HG02840 (cell line): ENCODE results near the gene C11orf91.

Experiments used
- ATAC-seq: cut with Tn5 transposase; IDR thresholded peaks from one replicate; pipeline ENCODE4 v1.9.1; 2021; ENCODE audit warnings: mild to moderate bottlenecking, moderate library complexity, moderate number of reproducible peaks; ENCODE audit not compliant: unreplicated experiment, low FRiP score

C11orf91 gene

DNA sequence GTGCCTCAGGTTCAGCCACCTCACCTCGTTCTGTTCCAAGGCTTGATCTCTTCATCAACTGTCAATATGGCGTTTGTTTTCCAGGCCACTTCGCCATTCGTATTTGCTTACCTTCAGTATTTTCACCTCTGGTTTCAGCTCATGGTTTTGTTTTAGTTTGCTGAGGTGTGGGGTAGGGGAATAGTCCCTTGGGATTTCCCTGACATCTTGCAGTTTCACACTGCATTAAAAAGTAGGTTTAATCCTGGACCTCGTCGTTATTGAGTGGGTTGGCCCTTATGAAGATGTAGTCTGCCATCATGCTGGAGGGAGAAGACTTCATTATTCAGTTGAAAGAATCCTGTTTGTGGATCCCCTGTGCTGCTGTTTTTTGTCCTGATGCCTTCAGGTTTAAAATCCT, 46.0 kb downstream of the C11orf91 start:
- no peak for ATAC-seq

DNA sequence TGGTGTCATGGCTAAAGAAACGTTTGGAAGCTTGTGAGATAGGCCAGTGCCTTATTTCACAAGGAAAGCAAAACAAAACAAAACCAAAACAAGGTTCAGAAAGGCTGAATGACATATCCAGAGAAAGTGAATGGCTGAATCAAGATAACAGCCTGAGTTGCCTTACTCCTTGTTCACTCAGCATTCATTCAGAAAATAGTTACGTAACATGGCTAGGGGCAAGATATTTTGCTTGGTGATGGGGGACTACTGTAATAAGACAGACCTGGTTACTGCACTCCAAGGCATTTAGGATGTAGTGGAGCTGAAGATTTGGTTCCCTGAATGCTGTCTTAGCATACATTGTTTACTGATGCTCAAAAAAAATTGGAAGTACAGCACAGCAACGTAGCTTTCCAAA, 47.7 kb downstream of the C11orf91 start:
- no peak for ATAC-seq

DNA sequence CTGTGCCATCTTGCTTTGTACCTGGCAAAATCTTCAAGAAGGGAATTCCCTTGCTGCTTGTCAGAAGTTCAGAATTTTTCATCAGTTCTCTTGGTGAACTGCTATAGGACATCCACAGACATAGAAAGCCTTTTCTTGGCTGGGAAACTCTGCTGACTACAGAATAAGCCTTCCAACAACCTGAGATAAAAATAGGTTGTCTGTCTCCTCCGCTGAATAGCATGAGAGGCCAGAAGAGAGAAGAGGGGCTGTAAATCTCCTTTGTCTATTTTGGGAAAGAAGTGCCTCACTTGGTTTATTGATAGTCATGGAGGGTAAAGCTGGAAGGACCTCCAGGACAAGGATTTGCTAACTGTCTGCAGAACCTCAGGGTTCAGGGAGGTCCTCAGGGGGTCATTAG, 48.2 kb downstream of the C11orf91 start:
- no peak for ATAC-seq

DNA sequence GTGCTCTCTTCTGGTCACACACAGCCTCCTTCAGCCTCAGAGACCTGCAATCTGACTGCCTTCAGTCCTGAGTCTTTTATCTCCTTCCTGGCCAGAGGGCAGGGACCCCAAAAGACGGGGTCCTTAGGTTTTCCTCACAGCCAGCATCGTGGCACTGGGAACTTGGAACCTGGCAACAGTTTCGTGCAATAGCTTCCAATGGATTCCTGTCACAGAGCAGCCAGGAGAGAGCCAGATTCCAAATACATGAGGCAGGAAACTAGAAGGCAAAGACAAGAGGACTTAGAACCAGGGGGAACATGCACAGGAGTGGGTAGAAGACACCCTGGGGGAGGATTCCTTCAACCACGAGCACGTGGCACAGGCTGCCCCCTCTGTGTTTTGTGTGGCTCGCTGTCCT, 48.6 kb downstream of the C11orf91 start:
- no peak for ATAC-seq

DNA sequence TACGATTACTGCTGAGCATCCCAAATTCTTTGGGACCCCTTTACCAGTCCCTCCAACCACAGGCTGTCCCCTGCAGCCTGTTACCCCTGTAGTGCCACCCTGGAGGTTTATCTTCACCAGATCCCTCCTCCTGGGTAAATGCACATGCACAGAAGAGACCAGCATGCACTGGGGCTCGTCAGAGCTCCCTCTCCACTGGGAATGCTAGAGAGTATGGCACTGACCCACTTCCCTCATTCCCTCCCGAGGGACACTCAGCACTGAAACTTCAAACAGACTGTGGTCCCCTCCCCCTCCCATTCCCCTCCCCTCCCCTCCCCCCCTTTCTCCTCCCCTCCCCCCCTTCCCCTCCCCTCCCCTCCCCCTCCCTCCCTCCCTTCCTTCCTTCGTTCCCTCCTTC, 49.1 kb downstream of the C11orf91 start:
- no peak for ATAC-seq

DNA sequence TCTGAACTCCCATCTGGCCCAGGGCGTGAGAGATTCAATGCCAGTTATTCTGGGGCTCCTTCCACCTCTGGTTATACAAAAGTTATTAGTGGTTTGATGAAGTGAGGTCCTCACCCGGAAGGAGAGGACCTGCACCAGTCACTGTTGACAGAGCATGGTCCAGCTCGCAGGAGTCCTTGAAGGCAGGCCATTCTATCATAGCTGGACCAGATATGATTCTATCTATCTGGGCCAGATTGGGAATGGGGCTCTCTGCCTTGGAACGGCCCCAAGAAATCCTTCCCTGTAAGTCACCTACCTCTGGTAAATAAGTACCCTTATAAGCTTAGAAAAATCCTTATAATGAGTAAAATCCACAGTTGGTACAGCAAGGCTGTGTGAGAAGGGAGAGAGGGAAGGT, 50.7 kb downstream of the C11orf91 start:
- no peak for ATAC-seq
